GM12864 (cell line): ENCODE measurements around the gene LAYN.
A peak's percentile ranks its signal among the peaks of the same experiment; 100 is the strongest.

ENCODE experiments used
- DNase-seq: peaks from one replicate; pipeline ENCODE4 v3.0.0-alpha.2; 2011; ENCODE audit warnings: low read depth
- H3K4me3 ChIP-seq: 2 replicates; pipeline ENCODE4 v1.5.1; 2011; ENCODE audit warnings: mild to moderate bottlenecking, low read depth, low read length, control low read depth
- TF ChIP-seq, protein P1 (sequence below): IDR thresholded peaks from 2 replicates; pipeline ENCODE4 v1.5.1; 2011; ENCODE audit warnings: low read depth, mild to moderate bottlenecking, moderate library complexity, low read length, control low read depth, inconsistent platforms; ENCODE audit errors: missing control alignments

The LAYN gene

DNA sequence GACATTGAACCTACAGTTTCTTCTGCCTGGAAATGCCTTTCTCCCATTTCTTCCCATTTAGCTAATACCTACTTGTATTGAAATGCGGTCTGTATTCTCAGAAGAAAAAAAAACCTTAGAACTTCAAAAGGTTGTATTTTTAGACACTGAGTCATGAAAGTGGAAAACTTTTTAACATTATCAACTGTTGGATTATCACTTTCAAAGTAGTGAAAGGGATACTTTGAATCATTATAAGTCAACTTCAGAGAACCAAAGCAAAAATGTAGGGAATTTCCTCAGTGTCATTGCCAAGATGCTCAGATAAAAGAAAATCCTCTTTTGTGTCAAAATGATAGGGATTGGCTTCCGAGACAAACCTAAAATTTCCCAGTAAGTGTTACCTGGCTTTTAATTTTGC, 19.4 kb upstream of the LAYN start:
- DNase-seq, result no peak
- TF ChIP-seq, protein P1, sequence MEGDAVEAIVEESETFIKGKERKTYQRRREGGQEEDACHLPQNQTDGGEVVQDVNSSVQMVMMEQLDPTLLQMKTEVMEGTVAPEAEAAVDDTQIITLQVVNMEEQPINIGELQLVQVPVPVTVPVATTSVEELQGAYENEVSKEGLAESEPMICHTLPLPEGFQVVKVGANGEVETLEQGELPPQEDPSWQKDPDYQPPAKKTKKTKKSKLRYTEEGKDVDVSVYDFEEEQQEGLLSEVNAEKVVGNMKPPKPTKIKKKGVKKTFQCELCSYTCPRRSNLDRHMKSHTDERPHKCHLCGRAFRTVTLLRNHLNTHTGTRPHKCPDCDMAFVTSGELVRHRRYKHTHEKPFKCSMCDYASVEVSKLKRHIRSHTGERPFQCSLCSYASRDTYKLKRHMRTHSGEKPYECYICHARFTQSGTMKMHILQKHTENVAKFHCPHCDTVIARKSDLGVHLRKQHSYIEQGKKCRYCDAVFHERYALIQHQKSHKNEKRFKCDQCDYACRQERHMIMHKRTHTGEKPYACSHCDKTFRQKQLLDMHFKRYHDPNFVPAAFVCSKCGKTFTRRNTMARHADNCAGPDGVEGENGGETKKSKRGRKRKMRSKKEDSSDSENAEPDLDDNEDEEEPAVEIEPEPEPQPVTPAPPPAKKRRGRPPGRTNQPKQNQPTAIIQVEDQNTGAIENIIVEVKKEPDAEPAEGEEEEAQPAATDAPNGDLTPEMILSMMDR, result no peak
- H3K4me3 ChIP-seq, result no peak overlapping the region

DNA sequence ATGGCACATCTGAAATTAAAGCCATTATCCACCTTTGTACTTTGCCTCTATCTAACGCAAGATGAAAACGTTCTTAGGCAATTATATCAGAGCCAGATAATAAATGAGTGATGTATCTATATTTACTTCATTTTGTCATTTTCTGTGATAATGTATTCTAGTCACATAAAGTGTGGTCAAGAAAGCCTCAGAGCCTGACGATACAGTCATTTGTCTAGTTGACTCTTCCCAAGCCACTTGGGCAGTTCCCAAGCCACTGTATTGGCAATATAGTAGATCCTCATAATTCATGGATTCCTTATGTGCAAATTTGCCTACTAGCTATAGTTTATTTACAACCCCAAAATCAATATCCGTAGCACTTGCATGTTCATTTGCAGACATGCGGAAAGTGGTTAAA, 18.1 kb upstream of the LAYN start:
- H3K4me3 ChIP-seq, result no peak overlapping the region
- TF ChIP-seq, protein P1, result no peak
- no peak for DNase-seq

DNA sequence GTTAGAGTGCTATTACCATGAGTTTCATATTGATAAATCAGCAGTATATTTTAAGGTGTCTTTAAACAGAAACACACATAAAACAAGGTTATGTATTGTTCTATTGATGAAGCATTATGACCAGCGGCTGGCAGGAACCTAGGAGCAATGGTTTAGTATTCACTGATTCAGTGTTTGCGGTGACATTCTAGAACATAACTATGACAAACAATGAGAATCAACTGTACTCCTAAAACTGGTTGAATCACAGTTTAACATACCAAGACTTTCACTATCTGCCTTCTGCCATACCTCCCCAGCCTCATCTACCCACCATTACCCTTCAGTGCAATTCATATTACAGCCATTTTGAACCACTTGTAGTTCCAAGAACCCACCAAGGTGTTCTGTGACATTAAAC, 17.2 kb upstream of the LAYN start:
- no peak for DNase-seq
- H3K4me3 ChIP-seq, result no peak overlapping the region
- TF ChIP-seq, protein P1, result no peak

DNA sequence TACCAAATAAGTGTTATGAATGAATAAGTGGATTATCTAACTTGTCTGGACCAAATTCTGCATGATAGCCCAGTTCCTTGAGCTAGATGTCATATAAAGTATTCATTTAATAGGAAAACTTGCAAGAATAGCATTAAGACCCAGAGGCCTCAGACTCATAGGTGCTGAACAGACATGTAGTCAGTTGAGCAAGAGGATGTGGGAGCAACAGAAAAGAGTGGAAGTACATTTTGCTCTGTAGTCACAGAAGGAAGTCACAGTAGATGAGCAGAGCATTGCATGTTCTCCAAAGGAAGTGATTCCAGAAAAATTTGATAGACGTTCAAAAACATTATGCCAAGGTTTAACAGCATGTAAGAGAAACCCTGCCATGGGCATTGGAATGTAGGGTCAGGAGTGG, 16.5 kb upstream of the LAYN start:
- DNase-seq, result no peak
- H3K4me3 ChIP-seq, result no peak overlapping the region
- TF ChIP-seq, protein P1, result no peak

DNA sequence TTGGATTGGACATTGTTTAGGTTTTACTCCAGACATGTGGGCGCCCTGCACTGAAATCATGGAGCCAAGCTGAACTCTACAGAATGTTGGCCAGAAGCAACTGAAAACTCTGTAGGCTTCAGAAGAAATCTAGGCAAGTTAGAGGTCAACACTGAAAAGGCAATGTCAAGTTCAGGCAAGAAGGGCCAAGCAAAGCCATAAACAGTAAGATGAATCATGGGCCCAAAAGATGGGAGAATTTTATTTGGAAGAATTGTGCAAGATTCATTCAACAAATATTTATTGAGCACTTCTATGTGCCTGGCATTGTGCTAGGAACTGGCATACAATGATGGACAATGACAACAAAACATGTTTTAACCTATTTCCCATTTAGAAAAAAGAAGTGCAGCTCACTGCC, 15.1 kb upstream of the LAYN start:
- no peak overlapping the region for H3K4me3 ChIP-seq
- TF ChIP-seq, protein P1, result no peak
- DNase-seq, result no peak

DNA sequence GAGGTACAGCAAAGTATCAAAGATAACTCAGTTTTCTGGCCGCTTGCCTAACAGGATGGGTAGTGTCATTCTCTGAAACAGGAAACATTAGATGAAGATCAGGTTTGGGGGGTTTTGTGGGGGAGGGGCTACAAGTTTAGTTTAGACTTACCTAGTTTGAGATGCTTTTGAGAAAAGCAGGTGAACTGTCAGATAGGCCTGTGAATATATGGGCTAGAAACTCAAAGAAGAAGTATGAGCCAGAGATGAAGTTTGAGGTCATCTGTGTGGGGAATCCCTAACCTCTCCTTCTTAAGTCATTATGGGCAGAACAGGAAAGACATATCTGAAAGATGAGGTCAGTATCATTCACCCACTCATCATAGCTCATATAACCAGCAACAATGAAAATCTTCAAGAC, 14.0 kb upstream of the LAYN start:
- DNase-seq, result peak; percentile 24
- no peak overlapping the region for H3K4me3 ChIP-seq
- TF ChIP-seq, protein P1, result no peak

DNA sequence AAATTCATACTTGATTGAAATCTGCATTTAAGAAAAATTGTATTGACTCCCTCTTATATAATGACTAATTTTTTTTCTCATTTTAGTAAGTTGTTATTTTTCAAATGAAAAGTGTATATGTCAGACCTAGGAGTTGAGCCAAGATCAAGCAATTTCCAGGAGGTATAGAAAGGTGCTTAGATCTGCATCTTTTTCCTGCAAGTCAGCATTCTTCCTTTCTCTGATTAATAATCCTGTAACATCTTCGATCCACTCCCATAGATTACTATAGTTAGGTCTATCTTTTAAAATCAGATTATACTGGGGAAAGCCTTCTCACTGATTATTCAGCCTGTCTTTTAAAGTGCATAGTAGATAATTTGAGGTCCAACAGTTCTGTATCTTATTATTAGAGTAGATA, 13.2 kb upstream of the LAYN start:
- no peak for DNase-seq
- TF ChIP-seq, protein P1, result no peak
- no peak overlapping the region for H3K4me3 ChIP-seq
